ENCODE results near the gene MYLK2.

DNA sequence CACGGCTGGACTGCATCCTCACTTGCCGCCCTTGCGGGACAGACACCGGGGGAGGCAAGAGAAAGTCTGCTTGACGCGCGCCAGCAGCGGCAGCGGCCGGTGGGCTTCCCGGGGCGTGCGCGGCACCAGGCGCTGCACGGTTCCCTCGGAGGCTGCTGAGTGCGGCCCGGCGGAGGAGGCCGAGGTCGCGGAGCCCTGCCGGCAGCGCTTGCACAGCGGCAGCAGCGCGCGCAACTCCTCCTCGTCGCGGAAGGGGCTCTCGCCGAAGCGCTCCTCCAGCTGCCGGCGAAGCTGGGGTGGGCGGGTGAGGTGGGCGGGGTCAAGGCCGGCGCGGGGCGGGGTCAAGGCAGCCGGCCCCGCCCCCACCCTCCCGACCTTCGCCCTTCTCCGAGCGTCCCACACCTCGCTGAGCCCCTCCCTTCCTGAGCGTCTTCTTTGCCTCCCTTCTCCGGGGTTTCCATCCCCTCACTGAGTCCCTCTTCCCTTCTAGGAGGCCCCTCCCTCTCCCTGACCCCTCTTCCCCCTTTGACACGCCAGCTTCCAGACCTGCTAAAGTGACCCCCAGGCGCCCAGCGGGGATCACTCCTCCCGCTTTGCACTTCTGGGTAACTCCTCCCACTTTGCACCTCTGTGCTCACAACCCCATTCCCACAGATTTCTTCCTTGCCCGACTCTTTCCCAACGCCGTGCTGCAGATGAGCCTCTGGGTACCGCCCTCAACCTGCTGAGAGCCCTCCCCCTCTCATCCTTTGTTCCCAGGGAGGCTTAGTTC is 42.4 kb downstream of the MYLK2 start:
- TF ChIP-seq CTCF (IDR thresholded peaks at IDR 0.05) (no peak), POLR2A (IDR thresholded peaks at IDR 0.05) (no peak)
